Ishikawa (cell line): ENCODE data around the gene WEE1.

ENCODE experiments used
- CEBPB ChIP-seq: IDR thresholded peaks from 2 replicates; pipeline ENCODE4 v1.6.1; 2012
- EP300 ChIP-seq: IDR thresholded peaks from 2 replicates; pipeline ENCODE4 v1.6.1; 2012; ENCODE audit warnings: borderline replicate concordance
- FOXM1 ChIP-seq: IDR thresholded peaks from 2 replicates; pipeline ENCODE4 v1.6.1; 2012; ENCODE audit warnings: low read depth, borderline replicate concordance
- TAF1 ChIP-seq: IDR thresholded peaks from 2 replicates; pipeline ENCODE4 v1.6.1; 2012; ENCODE audit warnings: low read depth, mild to moderate bottlenecking
- TCF12 ChIP-seq: IDR thresholded peaks from 2 replicates; pipeline ENCODE4 v1.6.1; 2012; ENCODE audit warnings: low read depth
- TEAD4 ChIP-seq: IDR thresholded peaks from 2 replicates; pipeline ENCODE4 v1.6.1; 2012
- YY1 ChIP-seq: IDR thresholded peaks from 2 replicates; pipeline ENCODE4 v1.6.1; 2012; ENCODE audit warnings: low read depth
- TF ChIP-seq, protein P1 (sequence below): IDR thresholded peaks from 2 replicates; pipeline ENCODE4 v1.6.1; 2012; ENCODE audit warnings: low read depth, mild to moderate bottlenecking

DNA sequence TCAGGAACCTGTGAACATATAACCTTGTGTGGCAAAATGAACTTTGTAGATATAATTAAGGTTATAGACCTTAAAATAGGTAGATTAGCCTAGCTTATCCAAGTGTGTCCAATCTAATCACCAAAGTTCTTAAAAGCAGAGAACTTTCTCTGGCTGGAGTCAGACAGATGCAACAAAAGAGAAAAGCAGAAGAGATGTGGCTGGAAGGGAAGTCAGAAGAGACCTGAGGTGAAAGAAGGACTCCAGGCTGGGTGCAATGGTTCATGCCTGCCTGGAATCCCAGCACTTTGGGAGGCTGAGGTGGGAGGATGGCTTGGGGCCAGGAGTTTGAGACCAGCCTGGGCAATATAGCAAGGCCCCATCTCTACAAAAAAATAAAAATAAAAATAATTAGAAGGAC lies 51.0 kb downstream of the WEE1 start:
- no peak for TF ChIP-seq FOXM1
- TF ChIP-seq CEBPB = no peak
- TF ChIP-seq YY1 = no peak
- no peak for TF ChIP-seq TCF12
- TF ChIP-seq TAF1 = no peak
- no peak for TF ChIP-seq TEAD4
- no peak for TF ChIP-seq EP300
- TF ChIP-seq, protein P1, sequence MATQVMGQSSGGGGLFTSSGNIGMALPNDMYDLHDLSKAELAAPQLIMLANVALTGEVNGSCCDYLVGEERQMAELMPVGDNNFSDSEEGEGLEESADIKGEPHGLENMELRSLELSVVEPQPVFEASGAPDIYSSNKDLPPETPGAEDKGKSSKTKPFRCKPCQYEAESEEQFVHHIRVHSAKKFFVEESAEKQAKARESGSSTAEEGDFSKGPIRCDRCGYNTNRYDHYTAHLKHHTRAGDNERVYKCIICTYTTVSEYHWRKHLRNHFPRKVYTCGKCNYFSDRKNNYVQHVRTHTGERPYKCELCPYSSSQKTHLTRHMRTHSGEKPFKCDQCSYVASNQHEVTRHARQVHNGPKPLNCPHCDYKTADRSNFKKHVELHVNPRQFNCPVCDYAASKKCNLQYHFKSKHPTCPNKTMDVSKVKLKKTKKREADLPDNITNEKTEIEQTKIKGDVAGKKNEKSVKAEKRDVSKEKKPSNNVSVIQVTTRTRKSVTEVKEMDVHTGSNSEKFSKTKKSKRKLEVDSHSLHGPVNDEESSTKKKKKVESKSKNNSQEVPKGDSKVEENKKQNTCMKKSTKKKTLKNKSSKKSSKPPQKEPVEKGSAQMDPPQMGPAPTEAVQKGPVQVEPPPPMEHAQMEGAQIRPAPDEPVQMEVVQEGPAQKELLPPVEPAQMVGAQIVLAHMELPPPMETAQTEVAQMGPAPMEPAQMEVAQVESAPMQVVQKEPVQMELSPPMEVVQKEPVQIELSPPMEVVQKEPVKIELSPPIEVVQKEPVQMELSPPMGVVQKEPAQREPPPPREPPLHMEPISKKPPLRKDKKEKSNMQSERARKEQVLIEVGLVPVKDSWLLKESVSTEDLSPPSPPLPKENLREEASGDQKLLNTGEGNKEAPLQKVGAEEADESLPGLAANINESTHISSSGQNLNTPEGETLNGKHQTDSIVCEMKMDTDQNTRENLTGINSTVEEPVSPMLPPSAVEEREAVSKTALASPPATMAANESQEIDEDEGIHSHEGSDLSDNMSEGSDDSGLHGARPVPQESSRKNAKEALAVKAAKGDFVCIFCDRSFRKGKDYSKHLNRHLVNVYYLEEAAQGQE = no peak
